Brain microvascular endothelial cell (primary cell): ENCODE results near the gene ATG4C.

Experiments used
- DNase-seq: peaks from one replicate; pipeline ENCODE4 v3.0.0-alpha.2; 2020
- H3K27ac ChIP-seq: fragments of 250-450 bp; sonication (Bioruptor Pico); 2 replicates; pipeline ENCODE4 v1.5.1; 2020; ENCODE audit warnings: mild to moderate bottlenecking, moderate library complexity
- H3K27me3 ChIP-seq: fragments of 250-450 bp; sonication (Bioruptor Pico); replicated peaks from 2 replicates; pipeline ENCODE4 v1.5.1; 2020; ENCODE audit warnings: mild to moderate bottlenecking
- H3K36me3 ChIP-seq: fragments of 250-450 bp; sonication (Bioruptor Pico); replicated peaks from 2 replicates; pipeline ENCODE4 v1.5.1; 2020; ENCODE audit warnings: mild to moderate bottlenecking
- H3K4me3 ChIP-seq: 2 replicates; pipeline ENCODE4 v1.5.1; 2011; ENCODE audit warnings: low read depth, mild to moderate bottlenecking, control low read depth, low read length, moderate library complexity
- CTCF ChIP-seq: IDR thresholded peaks from 2 replicates; pipeline ENCODE4 v1.5.1; 2011; ENCODE audit warnings: low read depth, mild to moderate bottlenecking, moderate library complexity, low read length, control low read depth, inconsistent platforms; ENCODE audit errors: missing control alignments
- in situ Hi-C: cut with HindIII; loops from 2 replicates; pipeline ENCODE4 v1.10.0; 2017; ENCODE audit warnings: low sequenced_read_pairs, low pct_ligation_motif_present

ATG4C gene

DNA sequence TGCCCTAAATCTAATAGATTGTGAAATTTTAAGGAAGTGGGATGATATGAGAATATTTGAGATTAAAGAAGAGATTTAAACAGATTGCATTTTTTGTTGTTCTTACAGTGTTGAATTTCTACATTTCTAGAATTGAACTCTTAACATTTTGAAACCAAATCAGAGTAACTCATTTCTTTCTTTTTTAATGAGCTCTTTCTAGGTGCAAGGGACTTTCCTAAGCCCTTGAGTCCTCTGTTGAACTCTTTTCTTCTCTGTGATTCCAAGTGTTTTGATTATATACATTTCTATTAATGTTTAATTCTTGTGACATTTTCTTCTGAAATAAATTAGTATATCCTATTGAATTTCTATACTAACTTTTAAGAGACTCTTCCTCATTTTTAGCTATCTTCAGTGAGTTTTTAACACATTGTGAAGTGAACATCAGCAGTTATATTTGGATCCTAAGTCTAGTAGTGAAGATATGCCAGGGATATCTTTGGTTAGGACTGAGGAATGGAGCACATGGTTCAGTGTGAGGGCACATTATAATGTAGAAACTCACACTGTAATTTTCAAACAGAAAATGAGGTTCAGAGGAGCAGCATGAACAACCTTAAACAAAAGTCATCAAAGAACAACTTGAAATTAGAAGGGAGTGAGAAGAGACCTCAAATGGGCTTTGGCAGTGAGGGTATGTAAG is 53.1 kb downstream of the ATG4C start:
- Histone ChIP-seq H3K4me3 (no peak overlapping the region), H3K27me3 (no peaks in the 10 kb centered on the region), H3K36me3 (no peaks in the 10 kb centered on the region), H3K27ac (no peak overlapping the region)
- TF ChIP-seq CTCF = no peak
- in situ Hi-C loops = no loop called here
- DNase-seq = no peak

DNA sequence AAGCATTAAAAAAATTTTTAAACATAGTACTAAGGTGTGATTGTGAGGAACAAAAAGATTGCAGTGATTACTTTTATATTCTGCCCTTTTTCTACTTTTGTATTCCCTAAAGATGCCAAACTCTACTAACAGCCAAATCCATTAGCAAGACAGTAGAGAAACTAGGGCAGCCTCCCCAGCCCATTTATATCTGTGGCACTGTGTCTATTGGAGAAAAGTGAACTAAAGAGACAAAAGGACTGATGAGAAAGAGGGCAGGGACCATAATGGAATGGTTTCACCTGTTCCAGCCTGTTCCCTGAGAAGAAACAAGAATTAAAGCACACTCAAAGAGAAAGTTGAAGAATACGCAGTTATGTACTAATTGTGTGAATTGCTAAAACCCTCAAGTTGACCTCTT is 56.6 kb downstream of the ATG4C start:
- no peak for TF ChIP-seq CTCF
- in situ Hi-C loops = no loop called here
- Histone ChIP-seq H3K27me3 (no peaks in the 10 kb centered on the region), H3K4me3 (no peak overlapping the region), H3K36me3 (no peaks in the 10 kb centered on the region), H3K27ac (no peak overlapping the region)
- DNase-seq = no peak

DNA sequence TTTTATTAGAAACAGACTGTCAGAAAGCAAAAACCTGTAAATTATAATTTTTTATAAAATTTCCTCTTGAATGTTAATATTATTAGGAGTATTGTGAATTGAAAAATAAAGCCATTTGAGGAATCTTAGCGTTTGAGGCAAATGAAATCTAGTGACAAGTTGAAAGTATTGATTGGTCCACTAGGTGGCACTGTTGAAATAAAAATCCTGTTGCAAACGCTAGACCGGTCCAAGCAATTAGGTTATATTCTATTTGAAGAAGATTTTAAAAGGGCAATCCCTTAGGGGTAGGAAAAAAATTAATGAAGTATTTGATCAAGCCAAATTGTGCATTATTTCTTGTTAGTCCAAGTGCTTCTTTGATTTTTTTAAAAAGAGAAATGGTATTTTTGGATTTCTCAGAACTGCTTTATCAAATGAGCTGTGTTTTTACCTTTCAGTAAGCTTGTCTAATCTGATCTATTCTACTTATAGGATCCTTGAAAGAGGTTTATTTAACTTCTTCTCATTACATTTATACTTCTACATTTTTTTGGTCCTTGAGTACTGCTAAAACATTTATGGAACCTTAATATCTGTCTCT is 57.7 kb downstream of the ATG4C start:
- DNase-seq = peak; percentile 49
- H3K36me3 ChIP-seq = no peaks in the 10 kb centered on the region
- no peak overlapping the region for H3K27ac ChIP-seq
- TF ChIP-seq CTCF = peak; percentile 60
- in situ Hi-C loops = no loop called here
- H3K4me3 ChIP-seq = no peak overlapping the region
- H3K27me3 ChIP-seq = no peaks in the 10 kb centered on the region

DNA sequence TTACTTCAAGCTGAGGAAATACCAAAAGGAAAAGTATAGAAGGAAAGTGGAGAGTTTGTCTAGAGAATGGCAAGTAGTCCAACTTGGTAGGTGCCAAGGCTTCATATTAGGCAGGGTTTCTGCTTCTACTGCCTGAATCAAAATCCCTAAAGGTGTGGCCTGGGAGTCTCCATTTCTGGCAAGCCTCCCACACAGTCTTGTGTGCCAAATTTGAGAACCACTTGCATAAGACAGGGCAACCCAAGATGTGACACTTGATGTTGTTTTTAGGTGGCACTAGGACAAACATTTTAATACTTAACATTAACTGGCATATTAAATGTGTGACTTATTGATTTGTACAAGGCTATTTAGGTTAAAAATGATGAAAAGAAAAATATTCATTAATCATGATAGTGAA is 60.1 kb downstream of the ATG4C start:
- no peak for DNase-seq
- Histone ChIP-seq H3K36me3 (no peaks in the 10 kb centered on the region), H3K27ac (no peak overlapping the region), H3K27me3 (no peaks in the 10 kb centered on the region), H3K4me3 (no peak overlapping the region)
- in situ Hi-C loops = no loop called here
- TF ChIP-seq CTCF = no peak

GRCh38 chr1:62849031-62849430 is 65.1 kb downstream of the ATG4C start:
- TF ChIP-seq CTCF = peak; percentile 42
- in situ Hi-C loops = no loop called here
- no peak overlapping the region for H3K4me3 ChIP-seq
- no peak overlapping the region for H3K27ac ChIP-seq
- no peaks in the 10 kb centered on the region for H3K27me3 ChIP-seq
- H3K36me3 ChIP-seq = no peaks in the 10 kb centered on the region
- DNase-seq = no peak

- TF ChIP-seq CTCF = no peak
- Histone ChIP-seq H3K27ac (no peak overlapping the region), H3K4me3 (no peak overlapping the region), H3K36me3 (no peaks in the 10 kb centered on the region), H3K27me3 (no peaks in the 10 kb centered on the region)
- in situ Hi-C loops = no loop called here
- no peak for DNase-seq
Observed at GRCh38 chr1:62852253-62852652, 68.3 kb downstream of the ATG4C start.
